ENCODE measurements around the gene CHMP2A. TPM values are rescaled to one million over a fixed set of nuclear protein-coding genes. Genes with fewer than 3 reads are reported as not detected.

Gene CHMP2A
- total and polyA plus RNA-seq, 2 of the 13 experiments (the other 11 are each of a cell fraction or from before 2014, with no cell fraction given) = 49.7 to 55.0 TPM

- TF ChIP-seq FOXO1 (CRISPR knock-in tag; IDR thresholded peaks at IDR 0.05) (no peak; the same call in 1 of the 2 replicates), ZNF510 (CRISPR knock-in tag; IDR thresholded peaks at IDR 0.05; ENCODE audit: low read depth) (0 out of 2 replicates have a peak, but pooled peaks have one; percentile 62), NFYB (CRISPR knock-in tag; IDR thresholded peaks at IDR 0.05) (no peak), NR2F2 (IDR thresholded peaks at IDR 0.05; ENCODE audit: borderline replicate concordance, low read depth) (peak; percentile 25; the same call in 1 of the 2 replicates), NFAT5 (CRISPR knock-in tag; IDR thresholded peaks at IDR 0.05) (no peak), SOX13 (IDR thresholded peaks at IDR 0.05) (no peak), SOX13 (CRISPR knock-in tag; conservative IDR thresholded peaks at IDR 0.05 in 1 of 2, IDR thresholded peaks at IDR 0.05 in 1 of 2) (peak in 1 of 2 experiments; percentile 62; a peak in 1 of 4 replicates), UBTF (CRISPR knock-in tag; IDR thresholded peaks at IDR 0.05) (peak; percentile 66; the same call in 1 of the 2 replicates), ZNF713 (CRISPR knock-in tag; IDR thresholded peaks at IDR 0.05) (no peak), ZNF646 (CRISPR knock-in tag; IDR thresholded peaks at IDR 0.05) (no peak), ZNF558 (CRISPR knock-in tag; IDR thresholded peaks at IDR 0.05; ENCODE audit: borderline replicate concordance) (0 out of 2 replicates have a peak, but pooled peaks have one; percentile 2), NRL (CRISPR knock-in tag; IDR thresholded peaks at IDR 0.05; ENCODE audit: borderline replicate concordance) (no peak), ASH2L (IDR thresholded peaks at IDR 0.05; ENCODE audit: insufficient read length, low read depth, low read length) (peak; percentile 31), ZFP82 (CRISPR knock-in tag; IDR thresholded peaks at IDR 0.05; ENCODE audit: borderline replicate concordance) (no peak)
Measured at GRCh38 chr19:58511353-58512208, 43.3 kb downstream of the CHMP2A start, which contains the start of gene SLC27A5 (continued).
